Measurements from ENCODE around the gene MPO. TPM values are rescaled to one million over a fixed set of nuclear protein-coding genes. Genes with fewer than 3 reads are reported as not detected.

MPO gene
- polyA plus RNA-seq, 1 donor = 2.4 TPM

GRCh38 chr17:58279016-58279711 lies 1.6 kb downstream of the MPO start:
- peak; percentile 39 for DNase-seq

- no peak for DNase-seq
Observed at GRCh38 chr17:58278661-58279015, 2.1 kb downstream of the MPO start.

- DNase-seq = no peak
Observed at GRCh38 chr17:58277802-58278595, 2.7 kb downstream of the MPO start.

- DNase-seq = no peak
Observed at GRCh38 chr17:58277107-58277801, 3.5 kb downstream of the MPO start.

- no peak for DNase-seq
Observed at GRCh38 chr17:58276423-58276822, 4.3 kb downstream of the MPO start.

GRCh38 chr17:58275417-58275816 lies 5.3 kb downstream of the MPO start:
- DNase-seq = no peak

GRCh38 chr17:58273453-58274104 lies 7.2 kb downstream of the MPO start:
- DNase-seq = no peak

GRCh38 chr17:58272367-58273280 lies 8.1 kb downstream of the MPO start:
- DNase-seq = no peak

GRCh38 chr17:58271216-58271931 lies 9.4 kb downstream of the MPO start:
- DNase-seq = no peak

- DNase-seq = no peak
Observed at GRCh38 chr17:58270476-58271215, 10.1 kb downstream of the MPO start.

- no peak for DNase-seq
Observed at GRCh38 chr17:58269557-58270291, 11.0 kb downstream of the MPO start.

GRCh38 chr17:58268774-58269556 lies 11.8 kb downstream of the MPO start:
- no peak for DNase-seq

GRCh38 chr17:58268326-58268725 lies 12.4 kb downstream of the MPO start:
- DNase-seq = no peak

- no peak for DNase-seq
Observed at GRCh38 chr17:58267347-58268324, 13.1 kb downstream of the MPO start.

GRCh38 chr17:58265902-58266875 lies 14.5 kb downstream of the MPO start:
- DNase-seq = no peak

GRCh38 chr17:58265271-58265670 lies 15.5 kb downstream of the MPO start:
- DNase-seq = no peak

Measured in left kidney (tissue), 2 donors.